Activated T-helper 1 cell treated with anti-CD3 and anti-CD28 coated beads, Interleukin-12 subunit alpha, Interleukin-12 subunit beta, Interleukin-2, Interleukin-4 antibody, amounts not matched to agents 30 ng/mL and 10 ng/mL and 1 ng/mL, durations not matched to agents 14 hours and 24 hours and 36 hours (primary cell): ENCODE data around the gene MID1IP1. TPM values are rescaled to one million over a fixed set of nuclear protein-coding genes. Genes with fewer than 3 reads are reported as not detected.

Source experiments
- DNase-seq: peaks from one replicate; pipeline ENCODE4 v3.0.0; 2021; ENCODE audit warnings: low spot score
- H3K27ac Mint-ChIP-seq: one replicate; pipeline ENCODE4 v1.8.0; 2021; ENCODE audit warnings: mild to moderate bottlenecking, mixed read lengths
- H3K27me3 Mint-ChIP-seq: one replicate; pipeline ENCODE4 v1.8.0; 2022; ENCODE audit warnings: mild to moderate bottlenecking, moderate library complexity, mixed read lengths; ENCODE audit not compliant: insufficient read depth
- H3K36me3 Mint-ChIP-seq: one replicate; pipeline ENCODE4 v1.8.0; 2021; ENCODE audit warnings: low read depth, mixed read lengths
- H3K4me1 Mint-ChIP-seq: one replicate; pipeline ENCODE4 v1.8.0; 2021; ENCODE audit warnings: low read depth, mixed read lengths
- H3K4me3 Mint-ChIP-seq: one replicate; pipeline ENCODE4 v1.8.0; 2021; ENCODE audit warnings: mild to moderate bottlenecking, moderate library complexity, mixed read lengths
- H3K9me3 Mint-ChIP-seq: one replicate; pipeline ENCODE4 v1.8.0; 2021; ENCODE audit warnings: mixed read lengths
- intact Hi-C: fragments of 100-400 bp; cut with micrococcal nuclease; formaldehyde crosslinking; loops from one replicate; pipeline ENCODE4 v1.15.1; 2024
- total RNA-seq: library from RNA; stranded (reverse); gene quantifications from 2 replicates; pipeline ENCODE4 v1.2.3, GENCODE V29; 2022

Gene MID1IP1
- total RNA-seq, 1 donor from 2014 or later = 108 TPM

- Mint-ChIP-seq H3K27ac (no peak overlapping the region), H3K27me3 (peaks cover 5% of the 10 kb centered on the region), H3K4me1 (no peaks in the 10 kb centered on the region), H3K4me3 (no peak overlapping the region), H3K36me3 (no peaks in the 10 kb centered on the region), H3K9me3 (no peaks in the 10 kb centered on the region)
- no peak for DNase-seq
- intact Hi-C loops = no loop called here
Measured at GRCh38 chrX:38820751-38821150, 19.5 kb downstream of the MID1IP1 start.

GRCh38 chrX:38824176-38824575, 22.9 kb downstream of the MID1IP1 start:
- no peaks in the 10 kb centered on the region for H3K36me3 Mint-ChIP-seq
- intact Hi-C loops = no loop called here
- DNase-seq = no peak
- H3K9me3 Mint-ChIP-seq = no peaks in the 10 kb centered on the region
- H3K27me3 Mint-ChIP-seq = peaks cover 5% of the 10 kb centered on the region
- no peak overlapping the region for H3K27ac Mint-ChIP-seq
- H3K4me1 Mint-ChIP-seq = no peaks in the 10 kb centered on the region
- H3K4me3 Mint-ChIP-seq = no peak overlapping the region

- intact Hi-C loops = no loop called here
- no peaks in the 10 kb centered on the region for H3K4me1 Mint-ChIP-seq
- DNase-seq = no peak
- no peaks in the 10 kb centered on the region for H3K27me3 Mint-ChIP-seq
- H3K36me3 Mint-ChIP-seq = no peaks in the 10 kb centered on the region
- H3K4me3 Mint-ChIP-seq = no peak overlapping the region
- H3K27ac Mint-ChIP-seq = no peak overlapping the region
- no peaks in the 10 kb centered on the region for H3K9me3 Mint-ChIP-seq
Measured at GRCh38 chrX:38831949-38832348, 30.7 kb downstream of the MID1IP1 start.

- Mint-ChIP-seq H3K9me3 (no peaks in the 10 kb centered on the region), H3K36me3 (peaks cover 2% of the 10 kb centered on the region), H3K4me1 (no peaks in the 10 kb centered on the region), H3K27me3 (peaks cover 3% of the 10 kb centered on the region), H3K27ac (no peak overlapping the region), H3K4me3 (no peak overlapping the region)
- intact Hi-C loops = no loop called here
- no peak for DNase-seq
Measured at GRCh38 chrX:38837389-38837788, 36.1 kb downstream of the MID1IP1 start.

GRCh38 chrX:38839277-38839676, 38.0 kb downstream of the MID1IP1 start:
- no peaks in the 10 kb centered on the region for H3K4me1 Mint-ChIP-seq
- H3K36me3 Mint-ChIP-seq = peaks cover 2% of the 10 kb centered on the region
- no peak overlapping the region for H3K27ac Mint-ChIP-seq
- H3K27me3 Mint-ChIP-seq = peaks cover 3% of the 10 kb centered on the region
- H3K4me3 Mint-ChIP-seq = no peak overlapping the region
- H3K9me3 Mint-ChIP-seq = no peaks in the 10 kb centered on the region
- intact Hi-C loops = no loop called here
- no peak for DNase-seq

- peaks cover 2% of the 10 kb centered on the region for H3K36me3 Mint-ChIP-seq
- H3K27me3 Mint-ChIP-seq = peaks cover 3% of the 10 kb centered on the region
- no peaks in the 10 kb centered on the region for H3K4me1 Mint-ChIP-seq
- intact Hi-C loops = no loop called here
- no peak overlapping the region for H3K4me3 Mint-ChIP-seq
- H3K9me3 Mint-ChIP-seq = no peaks in the 10 kb centered on the region
- no peak overlapping the region for H3K27ac Mint-ChIP-seq
- DNase-seq = no peak
Measured at GRCh38 chrX:38839944-38840343, 38.7 kb downstream of the MID1IP1 start.

- no peak for DNase-seq
- Mint-ChIP-seq H3K9me3 (no peaks in the 10 kb centered on the region), H3K27ac (no peak overlapping the region), H3K4me3 (no peak overlapping the region), H3K36me3 (peaks cover 2% of the 10 kb centered on the region), H3K27me3 (peaks cover 3% of the 10 kb centered on the region), H3K4me1 (no peaks in the 10 kb centered on the region)
- intact Hi-C loops = no loop called here
Measured at GRCh38 chrX:38841750-38842149, 40.5 kb downstream of the MID1IP1 start.

GRCh38 chrX:38845426-38845825, 44.2 kb downstream of the MID1IP1 start:
- no peaks in the 10 kb centered on the region for H3K4me1 Mint-ChIP-seq
- H3K36me3 Mint-ChIP-seq = peaks cover 2% of the 10 kb centered on the region
- no peak overlapping the region for H3K27ac Mint-ChIP-seq
- no peak for DNase-seq
- intact Hi-C loops = no loop called here
- H3K9me3 Mint-ChIP-seq = no peaks in the 10 kb centered on the region
- no peak overlapping the region for H3K4me3 Mint-ChIP-seq
- peaks cover 3% of the 10 kb centered on the region for H3K27me3 Mint-ChIP-seq

GRCh38 chrX:38847206-38847902, 46.1 kb downstream of the MID1IP1 start:
- H3K27me3 Mint-ChIP-seq = no peaks in the 10 kb centered on the region
- intact Hi-C loops = no loop called here
- no peaks in the 10 kb centered on the region for H3K36me3 Mint-ChIP-seq
- no peaks in the 10 kb centered on the region for H3K4me1 Mint-ChIP-seq
- peaks cover 3% of the 10 kb centered on the region for H3K9me3 Mint-ChIP-seq
- H3K4me3 Mint-ChIP-seq = no peak overlapping the region
- DNase-seq = no peak
- no peak overlapping the region for H3K27ac Mint-ChIP-seq

GRCh38 chrX:38847903-38848230, 46.6 kb downstream of the MID1IP1 start:
- intact Hi-C loops = no loop called here
- Mint-ChIP-seq H3K4me3 (no peak overlapping the region), H3K27ac (no peak overlapping the region), H3K36me3 (no peaks in the 10 kb centered on the region), H3K9me3 (peaks cover 3% of the 10 kb centered on the region), H3K4me1 (no peaks in the 10 kb centered on the region), H3K27me3 (no peaks in the 10 kb centered on the region)
- DNase-seq = no peak

GRCh38 chrX:38848671-38849455, 47.6 kb downstream of the MID1IP1 start:
- Mint-ChIP-seq H3K27ac (no peak overlapping the region), H3K4me1 (no peaks in the 10 kb centered on the region), H3K9me3 (peaks cover 3% of the 10 kb centered on the region), H3K36me3 (no peaks in the 10 kb centered on the region), H3K4me3 (no peak overlapping the region), H3K27me3 (no peaks in the 10 kb centered on the region)
- intact Hi-C loops = no loop called here
- DNase-seq = no peak

- DNase-seq = no peak
- H3K4me3 Mint-ChIP-seq = no peak overlapping the region
- H3K27ac Mint-ChIP-seq = no peak overlapping the region
- intact Hi-C loops = no loop called here
- H3K4me1 Mint-ChIP-seq = no peaks in the 10 kb centered on the region
- H3K36me3 Mint-ChIP-seq = no peaks in the 10 kb centered on the region
- H3K9me3 Mint-ChIP-seq = peaks cover 3% of the 10 kb centered on the region
- no peaks in the 10 kb centered on the region for H3K27me3 Mint-ChIP-seq
Measured at GRCh38 chrX:38850807-38851544, 49.7 kb downstream of the MID1IP1 start.

- Mint-ChIP-seq H3K9me3 (peaks cover 3% of the 10 kb centered on the region), H3K4me1 (no peaks in the 10 kb centered on the region), H3K36me3 (no peaks in the 10 kb centered on the region), H3K4me3 (no peak overlapping the region), H3K27me3 (no peaks in the 10 kb centered on the region), H3K27ac (no peak overlapping the region)
- no peak for DNase-seq
- intact Hi-C loops = no loop called here
Measured at GRCh38 chrX:38854305-38854704, 53.0 kb downstream of the MID1IP1 start.
